Duodenal mucosa (tissue), 2 donors: ENCODE results near the gene GARRE1.

Experiments
- H3K27ac ChIP-seq: one replicate; pipeline ENCODE4 v1.7.0; 2013; ENCODE audit warnings: low read depth, low read length
- H3K27me3 ChIP-seq, 2 donors: one replicate each; pipeline ENCODE4 v1.7.0; 2013; ENCODE audit warnings: low read length in 2 of 2, control low read depth in 1 of 2; ENCODE audit not compliant: insufficient read depth in 2 of 2, control insufficient read depth in 1 of 2
- H3K36me3 ChIP-seq, 2 donors: one replicate each; pipeline ENCODE4 v1.7.0; 2013; ENCODE audit warnings: low read length in 2 of 2, control low read depth in 1 of 2; ENCODE audit not compliant: insufficient read depth in 2 of 2, control insufficient read depth in 1 of 2
- H3K4me1 ChIP-seq, 2 donors: one replicate each; pipeline ENCODE4 v1.7.0; 2013; ENCODE audit warnings: low read length in 2 of 2, control low read depth in 1 of 2; ENCODE audit not compliant: insufficient read depth in 2 of 2, control insufficient read depth in 1 of 2
- H3K4me3 ChIP-seq, 2 donors: one replicate each; pipeline ENCODE4 v1.7.0; 2013; ENCODE audit warnings: low read length in 2 of 2, low read depth in 1 of 2
- H3K9ac ChIP-seq, 2 donors: one replicate each; pipeline ENCODE4 v1.7.0; 2013; ENCODE audit warnings: low read length in 2 of 2, low read depth in 1 of 2
- H3K9me3 ChIP-seq, 2 donors: one replicate each; pipeline ENCODE4 v1.7.0; 2013; ENCODE audit warnings: low read length in 2 of 2, control low read depth in 1 of 2; ENCODE audit not compliant: control insufficient read depth in 1 of 2

Gene GARRE1

GRCh38 chr19:34217952-34218817 lies 36.2 kb upstream of the GARRE1 start:
- Histone ChIP-seq H3K4me1 (no peaks in the 10 kb centered on the region), H3K9ac (no peak overlapping the region), H3K9me3 (no peaks in the 10 kb centered on the region), H3K36me3 (peaks cover 33 to 57% of the 10 kb centered on the region in 2 donors), H3K27ac (no peak overlapping the region), H3K27me3 (no peaks in the 10 kb centered on the region), H3K4me3 (no peak overlapping the region)

- Histone ChIP-seq H3K36me3 (peaks cover 38 to 60% of the 10 kb centered on the region in 2 donors), H3K9ac (no peak overlapping the region), H3K27ac (no peak overlapping the region), H3K9me3 (no peaks in the 10 kb centered on the region), H3K27me3 (no peaks in the 10 kb centered on the region), H3K4me1 (no peaks in the 10 kb centered on the region), H3K4me3 (no peak overlapping the region)
These were observed 35.6 kb upstream of the GARRE1 start for GRCh38 chr19:34218818-34219164.

GRCh38 chr19:34220472-34221063 lies 33.8 kb upstream of the GARRE1 start:
- peaks cover 44 to 69% of the 10 kb centered on the region in 2 donors for H3K36me3 ChIP-seq
- H3K9me3 ChIP-seq = no peaks in the 10 kb centered on the region
- H3K27me3 ChIP-seq = no peaks in the 10 kb centered on the region
- no peak overlapping the region for H3K27ac ChIP-seq
- H3K4me1 ChIP-seq = peaks cover 0 to 3% of the 10 kb centered on the region in 2 donors
- no peak overlapping the region for H3K9ac ChIP-seq
- H3K4me3 ChIP-seq = no peak overlapping the region

DNA sequence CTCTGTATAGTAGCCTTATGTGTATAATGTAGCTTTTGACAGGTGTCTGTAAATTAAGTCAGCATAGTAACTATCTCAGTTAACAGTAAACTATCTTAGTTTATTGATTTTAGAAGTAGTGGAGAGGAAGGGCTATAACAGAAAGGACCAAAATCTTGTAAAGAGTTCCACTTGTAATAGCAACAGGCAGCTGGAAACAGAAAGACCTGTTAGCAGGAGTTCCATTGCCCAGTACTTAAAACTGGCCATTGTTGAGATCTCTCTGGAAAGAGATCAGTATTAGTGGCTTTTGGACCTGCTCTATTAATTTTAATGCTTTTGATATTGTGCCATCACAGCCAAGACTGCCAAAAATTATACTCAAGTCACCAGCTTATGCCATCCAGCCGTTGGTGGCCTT lies 32.0 kb upstream of the GARRE1 start:
- Histone ChIP-seq H3K9me3 (no peaks in the 10 kb centered on the region), H3K4me1 (peaks cover 0 to 3% of the 10 kb centered on the region in 2 donors), H3K27ac (no peak overlapping the region), H3K27me3 (no peaks in the 10 kb centered on the region), H3K9ac (no peak overlapping the region), H3K4me3 (no peak overlapping the region), H3K36me3 (peaks cover 51 to 77% of the 10 kb centered on the region in 2 donors)

- H3K9ac ChIP-seq = no peak overlapping the region
- no peak overlapping the region for H3K27ac ChIP-seq
- H3K36me3 ChIP-seq = peaks cover 57 to 87% of the 10 kb centered on the region in 2 donors
These were observed 29.2 kb upstream of the GARRE1 start for GRCh38 chr19:34224996-34225658.

GRCh38 chr19:34225659-34226015 lies 28.7 kb upstream of the GARRE1 start:
- no peaks in the 10 kb centered on the region for H3K9me3 ChIP-seq
- H3K4me1 ChIP-seq = peaks cover 0 to 3% of the 10 kb centered on the region in 2 donors
- no peaks in the 10 kb centered on the region for H3K27me3 ChIP-seq
- no peak overlapping the region for H3K9ac ChIP-seq
- H3K4me3 ChIP-seq = no peak overlapping the region
- peaks cover 57 to 86% of the 10 kb centered on the region in 2 donors for H3K36me3 ChIP-seq
- no peak overlapping the region for H3K27ac ChIP-seq

More at GRCh38 chr19:34224996-34225658, 29.2 kb upstream of the GARRE1 start:
- H3K4me3 ChIP-seq = no peak overlapping the region
- peaks cover 0 to 3% of the 10 kb centered on the region in 2 donors for H3K4me1 ChIP-seq
- H3K27me3 ChIP-seq = no peaks in the 10 kb centered on the region
- H3K9me3 ChIP-seq = no peaks in the 10 kb centered on the region

- H3K4me1 ChIP-seq = peaks cover 0 to 3% of the 10 kb centered on the region in 2 donors
- H3K36me3 ChIP-seq = peaks cover 57 to 86% of the 10 kb centered on the region in 2 donors
- no peak overlapping the region for H3K4me3 ChIP-seq
- no peaks in the 10 kb centered on the region for H3K27me3 ChIP-seq
- H3K9ac ChIP-seq = no peak overlapping the region
- no peaks in the 10 kb centered on the region for H3K9me3 ChIP-seq
- no peak overlapping the region for H3K27ac ChIP-seq
These were observed 28.3 kb upstream of the GARRE1 start for GRCh38 chr19:34226036-34226435.

DNA sequence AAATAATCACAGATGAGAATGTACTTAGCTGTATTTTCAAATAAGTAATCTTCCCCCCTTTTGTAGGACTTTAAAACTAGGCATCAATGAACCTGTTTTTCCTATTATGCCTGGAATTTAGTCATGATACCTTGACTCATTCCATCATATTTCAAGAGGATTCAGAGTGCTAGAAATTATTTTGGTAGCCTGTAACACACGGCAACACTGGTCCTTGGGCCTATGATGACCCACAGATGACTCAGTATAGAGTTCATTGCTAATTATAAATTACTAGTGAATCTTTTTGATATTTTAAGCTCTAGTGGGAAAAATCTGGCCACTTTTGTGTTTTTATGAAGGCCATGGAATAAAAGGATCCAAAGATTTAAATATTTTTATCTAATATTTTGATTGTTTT lies 26.0 kb upstream of the GARRE1 start:
- H3K4me3 ChIP-seq = no peak overlapping the region
- peaks cover 36 to 65% of the 10 kb centered on the region in 2 donors for H3K36me3 ChIP-seq

GRCh38 chr19:34228762-34229161 lies 25.6 kb upstream of the GARRE1 start:
- Histone ChIP-seq H3K27ac (no peak overlapping the region), H3K36me3 (peaks cover 32 to 60% of the 10 kb centered on the region in 2 donors), H3K4me3 (no peak overlapping the region), H3K9me3 (no peaks in the 10 kb centered on the region), H3K4me1 (peaks cover 8 to 12% of the 10 kb centered on the region in 2 donors), H3K27me3 (no peaks in the 10 kb centered on the region), H3K9ac (no peak overlapping the region)

More for the DNA sequence above, 26.0 kb upstream of the GARRE1 start:
- no peak overlapping the region for H3K27ac ChIP-seq
- no peaks in the 10 kb centered on the region for H3K27me3 ChIP-seq
- H3K9ac ChIP-seq = no peak overlapping the region
- peaks cover 8 to 12% of the 10 kb centered on the region in 2 donors for H3K4me1 ChIP-seq
- no peaks in the 10 kb centered on the region for H3K9me3 ChIP-seq

GRCh38 chr19:34229721-34230120 lies 24.6 kb upstream of the GARRE1 start:
- no peak overlapping the region for H3K9ac ChIP-seq
- no peak overlapping the region for H3K27ac ChIP-seq
- no peak overlapping the region for H3K4me3 ChIP-seq
- peaks cover 8 to 10% of the 10 kb centered on the region in 2 donors for H3K4me1 ChIP-seq
- peaks cover 27 to 51% of the 10 kb centered on the region in 2 donors for H3K36me3 ChIP-seq
- H3K9me3 ChIP-seq = no peaks in the 10 kb centered on the region
- no peaks in the 10 kb centered on the region for H3K27me3 ChIP-seq
